Subcutaneous adipose tissue (tissue), 4 donors: ENCODE measurements around the gene GRIK1. TPM values are rescaled to one million over a fixed set of nuclear protein-coding genes. Genes with fewer than 3 reads are reported as not detected.

Experiments used
- total RNA-seq, 4 donors: library from RNA; depleted of rRNA; stranded (reverse); fragments of >200 nt; gene quantifications; one replicate each; pipeline ENCODE4 v1.1.0, GENCODE V29; 2016
- TF ChIP-seq, protein P1 (sequence below): fragments of 450-650 bp; IDR thresholded peaks from one replicate; pipeline ENCODE4 v1.5.1; 2016; ENCODE audit warnings: low read depth, mild to moderate bottlenecking, control low read depth, antibody characterized with exemption, moderate library complexity

The GRIK1 gene
- total RNA-seq, 4 donors from 2014 or later = 0.17 TPM; not detected in 3

DNA sequence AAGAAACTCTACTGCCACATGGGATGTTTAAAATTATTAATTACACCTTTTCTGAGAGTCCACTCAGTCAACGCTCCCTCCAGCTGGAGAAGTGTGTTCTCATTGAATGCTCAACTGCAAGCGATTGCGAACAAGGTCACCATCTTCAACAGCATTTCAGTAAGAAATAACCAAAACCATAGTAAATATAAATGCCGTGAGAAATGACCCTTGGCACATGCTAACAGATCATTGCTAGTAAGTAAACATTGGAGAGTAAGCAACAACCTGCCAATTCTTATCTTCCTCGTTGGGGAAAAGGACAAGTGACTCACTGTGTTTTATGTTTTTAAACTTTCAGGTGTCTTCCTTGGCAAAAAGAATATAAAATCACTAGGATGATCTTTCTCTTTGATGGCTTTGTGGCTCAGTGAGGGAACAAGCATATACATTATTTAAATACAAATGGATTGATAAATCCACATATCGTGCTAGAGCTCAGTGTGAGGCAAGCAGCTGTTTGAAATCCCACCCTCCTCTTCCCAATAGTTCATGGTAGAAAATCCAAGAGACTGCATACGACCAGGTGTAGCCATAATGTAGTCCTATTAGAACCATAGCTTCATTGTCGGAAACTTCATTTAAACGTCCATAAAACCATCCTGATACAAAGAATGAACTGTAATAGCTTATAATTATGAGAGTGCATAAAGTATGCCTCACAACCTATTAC lies 214.6 kb downstream of the GRIK1 start:
- TF ChIP-seq, protein P1, sequence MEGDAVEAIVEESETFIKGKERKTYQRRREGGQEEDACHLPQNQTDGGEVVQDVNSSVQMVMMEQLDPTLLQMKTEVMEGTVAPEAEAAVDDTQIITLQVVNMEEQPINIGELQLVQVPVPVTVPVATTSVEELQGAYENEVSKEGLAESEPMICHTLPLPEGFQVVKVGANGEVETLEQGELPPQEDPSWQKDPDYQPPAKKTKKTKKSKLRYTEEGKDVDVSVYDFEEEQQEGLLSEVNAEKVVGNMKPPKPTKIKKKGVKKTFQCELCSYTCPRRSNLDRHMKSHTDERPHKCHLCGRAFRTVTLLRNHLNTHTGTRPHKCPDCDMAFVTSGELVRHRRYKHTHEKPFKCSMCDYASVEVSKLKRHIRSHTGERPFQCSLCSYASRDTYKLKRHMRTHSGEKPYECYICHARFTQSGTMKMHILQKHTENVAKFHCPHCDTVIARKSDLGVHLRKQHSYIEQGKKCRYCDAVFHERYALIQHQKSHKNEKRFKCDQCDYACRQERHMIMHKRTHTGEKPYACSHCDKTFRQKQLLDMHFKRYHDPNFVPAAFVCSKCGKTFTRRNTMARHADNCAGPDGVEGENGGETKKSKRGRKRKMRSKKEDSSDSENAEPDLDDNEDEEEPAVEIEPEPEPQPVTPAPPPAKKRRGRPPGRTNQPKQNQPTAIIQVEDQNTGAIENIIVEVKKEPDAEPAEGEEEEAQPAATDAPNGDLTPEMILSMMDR = no peak

DNA sequence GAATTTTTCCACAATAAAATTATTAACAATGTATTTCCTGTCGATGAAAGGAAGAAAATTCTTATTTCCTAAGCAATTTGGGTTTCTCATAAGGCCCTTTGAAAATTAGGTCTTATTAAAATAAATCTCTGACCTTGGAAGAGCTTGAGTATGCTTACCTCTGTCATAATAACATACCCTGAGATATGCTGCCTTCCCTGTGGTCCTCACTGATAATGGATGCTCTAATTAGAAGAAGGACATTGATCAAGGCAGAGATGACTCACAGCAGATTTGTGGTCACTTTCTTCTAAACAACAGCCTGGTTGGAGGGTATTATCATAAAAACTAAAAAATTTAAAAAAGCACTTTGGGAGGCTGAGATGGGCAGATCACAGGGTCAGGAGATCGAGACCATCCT lies 217.8 kb downstream of the GRIK1 start:
- TF ChIP-seq, protein P1 = no peak

GRCh38 chr21:29721221-29721620 lies 218.6 kb downstream of the GRIK1 start:
- TF ChIP-seq, protein P1 = no peak

DNA sequence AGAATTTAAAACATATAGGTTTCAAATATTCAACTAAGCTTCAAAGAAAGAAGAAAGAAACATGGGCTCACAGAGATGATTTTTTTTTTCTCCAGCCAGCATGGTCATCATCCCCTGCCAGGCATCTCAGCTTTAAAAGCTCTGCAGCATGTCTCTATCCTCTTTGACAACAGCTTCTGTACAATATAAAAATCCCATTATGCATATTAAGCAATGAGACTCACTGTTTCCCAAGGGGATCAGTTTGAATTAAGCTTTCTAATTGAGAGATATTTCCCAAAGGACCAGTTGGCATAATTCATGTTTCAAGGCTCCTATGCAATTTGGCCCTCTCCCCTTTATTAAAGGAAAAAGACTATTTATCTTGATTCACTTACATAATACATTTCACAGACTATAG lies 220.3 kb downstream of the GRIK1 start:
- TF ChIP-seq, protein P1 = no peak

DNA sequence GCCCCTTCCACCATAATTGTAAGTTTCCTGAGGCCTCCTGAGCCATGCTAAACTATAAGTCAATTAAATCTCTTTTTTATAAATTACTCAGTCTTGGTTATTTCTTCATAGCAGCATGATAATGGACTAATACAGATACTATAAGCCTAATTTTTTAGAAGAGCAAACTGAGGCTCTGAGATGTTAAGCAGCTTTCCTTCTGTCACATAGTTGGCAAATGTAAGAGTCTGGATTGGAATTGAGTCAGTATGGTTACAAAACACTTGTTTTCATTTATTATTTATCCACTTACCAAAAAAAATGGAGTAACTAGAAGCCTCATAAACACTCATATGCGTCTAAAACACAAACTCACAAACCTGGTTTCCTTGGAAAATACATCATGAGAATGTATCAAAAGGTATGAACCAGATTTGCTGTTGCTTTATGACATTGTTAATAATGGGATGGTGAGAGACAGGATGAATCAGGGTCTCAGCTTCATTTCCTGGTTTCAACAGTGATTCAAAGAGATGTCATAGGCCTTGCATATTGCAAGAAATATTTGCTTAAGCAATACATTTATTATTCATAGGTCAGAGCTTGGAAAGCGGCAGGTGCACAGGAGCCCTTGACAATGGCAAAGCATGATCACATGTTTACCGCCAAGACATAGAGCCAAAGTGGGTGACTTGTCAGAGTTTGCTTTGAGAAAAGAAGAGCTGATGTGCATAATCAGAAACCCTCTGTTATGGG lies 221.5 kb downstream of the GRIK1 start:
- TF ChIP-seq, protein P1 = no peak

GRCh38 chr21:29717659-29718058 lies 222.1 kb downstream of the GRIK1 start:
- TF ChIP-seq, protein P1 = no peak

DNA sequence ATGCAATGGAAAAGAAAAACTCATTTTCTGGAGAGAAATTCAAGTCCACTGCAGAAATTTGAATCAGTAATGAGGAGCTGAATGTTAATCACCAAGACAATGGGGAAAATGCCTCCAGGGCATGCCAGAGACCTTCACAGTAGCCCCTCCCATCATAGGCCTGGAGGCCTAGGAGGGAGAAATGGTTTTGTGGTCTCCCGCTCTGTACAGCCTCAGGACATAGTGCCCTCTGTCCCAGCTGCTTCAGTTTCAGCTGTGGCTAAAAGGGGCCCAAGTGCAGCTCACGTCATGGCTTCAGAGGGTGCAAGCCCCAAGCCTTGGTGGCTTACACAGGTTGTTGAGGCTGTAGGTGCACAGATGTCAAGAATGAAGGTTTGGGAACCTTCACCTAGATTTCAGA lies 223.0 kb downstream of the GRIK1 start:
- TF ChIP-seq, protein P1 = no peak
